H54 (cell line): Measurements from ENCODE around the gene EBF3.

ENCODE experiments used
- DNase-seq: peaks from one replicate; pipeline ENCODE4 v3.0.0; 2011; ENCODE audit warnings: low spot score, mixed read lengths; ENCODE audit not compliant: insufficient read length
- FAIRE-seq: peaks from 3 replicates; lab custom pipeline; 2011; peaks lifted over from hg19 to GRCh38; lab: Jason Lieb, UNC
- POLR2A ChIP-seq: IDR thresholded peaks from 2 replicates; pipeline ENCODE4 v1.6.1; 2011; ENCODE audit warnings: low read depth, mild to moderate bottlenecking, low read length

EBF3 gene

GRCh38 chr10:129897871-129898626 lies 66.0 kb downstream of the EBF3 start:
- no peak for TF ChIP-seq POLR2A
- no peak for FAIRE-seq
- no peak for DNase-seq

GRCh38 chr10:129896860-129897200 lies 67.2 kb downstream of the EBF3 start:
- DNase-seq (no peak), FAIRE-seq (no peak)
- no peak for TF ChIP-seq POLR2A

GRCh38 chr10:129896136-129896859 lies 67.8 kb downstream of the EBF3 start:
- TF ChIP-seq POLR2A: no peak
- no peak for FAIRE-seq
- DNase-seq: no peak

- no peak for FAIRE-seq
- no peak for DNase-seq
- no peak for TF ChIP-seq POLR2A
Observed at GRCh38 chr10:129895811-129896135, 68.3 kb downstream of the EBF3 start.

- TF ChIP-seq POLR2A: no peak
- no peak for DNase-seq
- no peak for FAIRE-seq
Observed at GRCh38 chr10:129894698-129895097, 69.4 kb downstream of the EBF3 start.

- DNase-seq (no peak), FAIRE-seq (no peak)
- TF ChIP-seq POLR2A: no peak
Observed at GRCh38 chr10:129893104-129894089, 70.7 kb downstream of the EBF3 start.

GRCh38 chr10:129892548-129893052 lies 71.5 kb downstream of the EBF3 start:
- no peak for DNase-seq
- TF ChIP-seq POLR2A: no peak
- no peak for FAIRE-seq

GRCh38 chr10:129891806-129892205 lies 72.3 kb downstream of the EBF3 start:
- DNase-seq (no peak), FAIRE-seq (no peak)
- TF ChIP-seq POLR2A: no peak

- FAIRE-seq (no peak), DNase-seq (no peak)
- no peak for TF ChIP-seq POLR2A
Observed at GRCh38 chr10:129890170-129890569, 73.9 kb downstream of the EBF3 start.

- TF ChIP-seq POLR2A: no peak
- no peak for FAIRE-seq
- peak; percentile 27 for DNase-seq
Observed at GRCh38 chr10:129888784-129889616, 75.1 kb downstream of the EBF3 start.

- no peak for TF ChIP-seq POLR2A
- DNase-seq (no peak), FAIRE-seq (no peak)
Observed at GRCh38 chr10:129887986-129888783, 75.9 kb downstream of the EBF3 start.

- FAIRE-seq: no peak
- DNase-seq: no peak
- no peak for TF ChIP-seq POLR2A
Observed at GRCh38 chr10:129887381-129887905, 76.6 kb downstream of the EBF3 start.
